NCI-H2081 treated with DMSO at 0.1 percent for 48 hours (cell line): Measurements from ENCODE around the gene AGO3.
"Not testable (repeated sequence)": the region's sequence is repeated elsewhere in the genome, so short reads cannot be mapped to it uniquely, and the experiment has no call there.

ENCODE experiments used
- DNase-seq: peaks from one replicate; lab custom pipeline; 2025; lab: John Stamatoyannopoulos, UW

The AGO3 gene

DNA sequence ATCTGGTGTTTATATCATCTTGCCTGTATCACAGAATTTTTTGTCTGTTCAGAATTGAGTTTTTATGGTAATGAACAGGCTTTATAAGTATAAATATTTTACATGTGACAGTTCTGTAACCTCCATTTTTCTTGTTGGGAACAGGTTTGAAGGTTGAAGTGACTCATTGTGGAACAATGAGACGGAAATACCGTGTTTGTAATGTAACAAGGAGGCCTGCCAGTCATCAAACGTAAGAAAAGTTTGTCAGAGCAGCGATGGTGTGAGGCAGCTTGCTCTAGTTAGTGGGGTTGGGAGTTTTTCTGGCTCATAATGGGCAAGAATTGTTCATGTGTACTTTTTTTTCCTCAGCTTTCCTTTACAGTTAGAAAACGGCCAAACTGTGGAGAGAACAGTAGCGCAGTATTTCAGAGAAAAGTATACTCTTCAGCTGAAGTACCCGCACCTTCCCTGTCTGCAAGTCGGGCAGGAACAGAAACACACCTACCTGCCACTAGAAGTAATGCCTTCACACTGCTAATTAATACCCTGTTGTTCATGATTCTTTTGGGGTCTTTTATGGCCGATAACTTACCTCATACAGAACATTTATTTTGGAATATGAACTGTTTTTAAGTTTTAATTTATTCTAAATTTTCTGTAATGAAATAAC, 77.8 kb downstream of the AGO3 start:
- DNase-seq = no peak

DNA sequence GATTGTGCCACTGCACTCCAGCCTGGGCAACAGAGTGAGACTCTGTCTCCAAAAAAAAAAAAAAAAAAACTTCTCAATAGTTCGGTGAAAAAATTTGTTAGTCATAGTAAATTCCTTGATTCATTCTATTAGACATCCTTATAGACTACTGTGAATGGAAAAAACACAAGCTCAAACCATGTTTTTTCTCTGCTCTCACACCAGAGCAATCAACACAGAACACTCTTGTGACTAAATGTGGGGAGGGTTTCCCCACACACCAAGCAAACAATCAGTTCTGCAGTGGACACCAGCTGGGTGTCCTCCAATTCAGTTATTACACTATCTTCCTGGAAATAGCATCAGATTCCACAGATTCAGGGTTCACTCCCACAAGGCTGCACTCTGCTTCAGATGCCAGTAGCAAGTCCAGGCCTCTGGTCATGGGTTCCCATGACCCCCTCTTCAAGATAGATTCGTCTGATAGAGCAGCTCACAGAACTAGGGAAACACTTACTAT, 83.9 kb downstream of the AGO3 start:
- DNase-seq = no peak

DNA sequence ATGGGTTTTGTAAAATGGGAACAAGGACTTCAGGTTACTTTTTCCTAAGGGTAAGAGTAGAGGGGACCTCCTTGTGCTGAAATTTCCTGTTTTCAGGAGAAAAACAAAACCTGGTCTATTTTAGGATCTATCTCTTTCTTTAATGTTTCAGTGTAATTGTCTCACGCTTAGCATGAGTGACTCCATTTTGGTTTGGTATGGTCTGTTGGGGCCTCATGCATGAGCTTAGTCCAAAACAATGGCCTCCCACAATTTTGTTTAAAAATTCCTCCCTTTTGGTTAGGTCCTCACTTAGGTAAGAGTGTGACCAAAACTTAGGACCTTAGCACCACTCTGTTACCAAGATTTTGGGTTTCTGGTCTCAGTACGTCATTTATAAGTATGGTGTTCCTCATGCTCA, 85.8 kb downstream of the AGO3 start:
- DNase-seq = no peak

DNA sequence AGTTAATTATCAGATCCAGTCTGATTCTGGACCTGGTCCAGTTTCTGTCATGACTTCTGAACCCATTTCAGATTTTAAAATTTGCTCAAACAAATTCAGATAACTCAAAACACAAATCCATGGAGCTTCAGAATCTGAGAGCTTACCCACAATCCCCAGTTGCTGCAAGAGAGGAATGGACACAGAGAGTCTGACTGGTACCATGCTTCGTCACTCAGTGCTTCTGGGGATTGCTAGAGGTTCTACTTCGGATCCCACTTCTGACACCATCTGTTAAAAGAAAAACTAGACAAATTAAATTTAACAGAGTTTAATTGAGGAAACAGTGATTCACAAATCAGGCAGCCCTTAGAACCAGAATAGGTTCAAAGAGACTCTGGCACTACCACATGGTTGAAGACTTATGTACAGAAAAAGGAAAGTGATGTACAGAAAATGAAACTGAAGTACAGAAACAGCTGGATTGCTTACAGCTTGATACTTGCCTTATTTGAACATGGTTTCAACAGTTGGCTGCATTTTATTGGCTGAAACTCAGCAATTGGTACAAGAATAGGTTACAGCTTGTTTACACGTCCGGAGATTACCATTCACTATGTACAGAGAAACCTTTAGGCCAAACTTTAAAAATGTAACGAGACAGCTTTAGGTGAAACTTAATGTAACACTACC, 92.3 kb downstream of the AGO3 start:
- DNase-seq = no peak

DNA sequence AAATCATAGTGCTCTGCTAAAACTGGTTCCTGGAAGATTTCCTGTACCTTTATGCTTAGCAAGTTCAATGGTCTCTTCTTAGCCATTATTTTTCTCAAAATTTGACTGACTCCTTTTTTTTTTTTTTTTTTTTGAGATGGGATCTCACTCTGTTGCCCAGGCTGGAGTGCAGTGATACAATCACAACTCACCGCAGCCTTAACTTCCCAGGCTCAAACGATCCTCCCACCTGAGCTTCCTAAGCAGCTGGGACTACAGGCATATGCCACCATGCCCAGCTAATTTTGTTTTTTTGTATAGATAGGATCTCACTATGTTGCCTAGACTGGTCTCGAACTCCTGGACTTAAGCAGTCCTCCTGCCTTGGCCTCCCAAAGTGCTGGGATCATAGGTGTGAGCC, 93.1 kb downstream of the AGO3 start:
- DNase-seq = not testable (repeated sequence)

DNA sequence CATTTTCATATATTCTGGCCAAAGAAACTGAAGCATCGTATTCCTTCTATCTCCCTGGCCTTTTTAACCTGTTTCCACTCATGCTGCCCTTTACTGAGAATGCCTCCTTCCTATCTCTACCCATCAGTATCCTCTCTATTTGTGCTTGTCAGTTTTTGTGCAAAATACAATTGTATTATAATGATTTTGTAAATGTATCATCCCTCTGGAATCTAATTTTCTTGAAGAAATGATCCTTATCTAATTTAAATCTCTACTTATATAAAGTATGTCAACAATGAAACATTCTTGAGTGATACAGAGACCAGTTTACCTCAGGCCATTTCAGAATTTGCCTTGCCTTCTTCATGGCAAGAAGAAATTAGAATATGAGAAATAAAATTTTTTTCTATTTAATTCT, 93.9 kb downstream of the AGO3 start:
- DNase-seq = no peak

DNA sequence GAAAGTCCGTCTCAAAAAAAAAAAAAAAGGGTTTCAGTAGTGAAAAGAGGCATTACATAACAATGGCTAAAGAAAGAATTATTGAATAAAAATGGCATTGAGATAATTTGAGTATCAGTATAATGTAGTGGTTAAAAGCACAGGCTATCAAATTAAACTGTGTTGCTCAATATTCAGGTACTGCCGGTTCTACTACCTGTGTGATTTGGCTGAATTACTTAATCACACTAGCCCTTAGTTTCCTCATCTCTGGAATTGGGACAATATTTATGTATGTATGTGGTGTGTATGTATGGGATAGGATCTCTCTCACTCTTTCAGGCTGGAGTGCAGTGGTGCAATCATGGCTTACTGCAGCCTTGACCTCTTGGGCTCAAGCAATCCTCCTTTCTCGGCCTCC, 96.9 kb downstream of the AGO3 start:
- DNase-seq = no peak

DNA sequence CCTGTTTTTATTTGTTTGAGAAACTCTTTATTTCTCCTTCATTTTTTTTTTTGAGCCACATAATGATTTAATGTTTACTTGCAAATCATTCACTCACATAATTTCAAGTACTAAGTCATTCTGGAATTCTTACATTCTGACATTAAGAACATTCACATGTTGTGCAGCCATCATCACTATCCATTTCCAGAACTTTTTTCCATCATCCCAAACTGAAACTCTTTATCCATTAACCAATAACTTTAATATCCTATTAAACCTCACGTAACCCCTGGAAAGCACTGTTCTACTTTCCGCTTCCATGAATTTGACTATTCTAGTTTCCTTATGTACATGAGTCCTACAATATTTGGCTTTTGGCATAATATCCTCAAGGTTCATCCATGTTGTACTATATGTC, 100.5 kb downstream of the AGO3 start:
- DNase-seq = no peak

DNA sequence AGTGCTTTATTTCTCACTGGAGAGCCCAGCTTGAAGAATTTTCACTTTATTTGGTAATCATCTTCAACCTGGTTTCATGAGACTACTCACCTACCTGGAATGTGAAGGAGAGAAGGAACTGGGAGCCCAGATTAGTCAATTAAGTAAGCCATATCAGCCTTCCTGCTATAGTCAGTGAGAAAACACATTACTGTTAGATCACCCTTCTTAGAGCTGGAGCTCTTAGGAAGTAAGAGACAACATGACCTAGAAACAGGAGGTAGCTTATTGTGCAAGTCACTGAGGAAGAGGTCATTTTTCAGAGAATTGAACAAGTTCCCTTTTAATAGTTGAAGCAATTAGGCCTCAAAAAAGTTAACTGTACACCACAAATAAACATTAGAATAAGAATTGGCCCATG, 103.8 kb downstream of the AGO3 start:
- DNase-seq = no peak

DNA sequence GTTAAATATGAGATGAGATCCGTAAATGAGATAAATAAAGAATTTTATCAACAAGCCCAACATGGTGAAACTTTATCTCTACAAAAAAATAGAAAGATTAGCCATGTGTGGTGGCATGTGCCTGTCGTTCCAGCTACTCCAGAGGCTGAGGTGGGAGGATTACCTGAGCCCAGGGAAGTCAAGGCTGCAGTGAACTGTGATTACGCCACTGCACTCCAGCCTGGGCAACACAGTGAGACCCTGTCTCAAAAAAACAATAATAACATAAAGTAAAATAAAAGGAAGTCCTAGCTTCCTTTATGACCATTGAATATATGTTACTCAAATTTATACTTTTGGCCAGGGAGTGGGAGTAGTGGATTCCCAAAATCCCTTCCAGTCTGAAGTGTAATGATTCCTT, 104.2 kb downstream of the AGO3 start:
- no peak for DNase-seq

DNA sequence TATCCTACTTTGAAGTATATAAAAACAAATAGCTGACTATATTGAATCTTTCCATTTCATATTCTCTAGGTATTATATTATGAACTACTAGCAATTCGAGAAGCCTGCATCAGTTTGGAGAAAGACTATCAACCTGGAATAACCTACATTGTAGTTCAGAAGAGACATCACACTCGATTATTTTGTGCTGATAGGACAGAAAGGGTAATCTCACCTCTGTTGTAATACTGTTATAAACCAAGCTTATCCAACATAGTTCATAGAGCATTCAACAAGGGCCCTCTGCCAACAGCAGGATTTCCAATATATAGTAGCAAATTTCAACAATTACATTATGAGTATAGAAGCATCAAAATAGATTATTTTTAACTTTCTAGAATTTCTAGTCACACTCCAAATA, 109.3 kb downstream of the AGO3 start:
- DNase-seq = no peak

DNA sequence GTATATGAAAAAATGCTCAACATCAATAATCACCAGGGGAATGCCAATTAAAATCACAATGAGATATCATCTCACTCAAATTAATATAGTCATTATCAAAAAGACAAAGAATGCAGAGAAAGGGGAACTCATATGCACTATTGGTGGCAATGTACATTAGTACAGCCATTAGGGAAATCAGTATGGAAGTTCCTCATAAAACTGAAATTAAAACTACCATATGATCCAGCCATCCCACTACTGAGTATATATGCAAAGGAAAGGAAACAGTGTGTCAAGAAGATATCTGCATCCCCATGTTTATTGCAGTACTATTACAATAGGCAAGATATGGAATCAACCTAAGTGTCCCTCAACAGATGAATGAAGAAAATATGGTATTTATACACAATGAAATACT, 120.9 kb downstream of the AGO3 start:
- no peak for DNase-seq

DNA sequence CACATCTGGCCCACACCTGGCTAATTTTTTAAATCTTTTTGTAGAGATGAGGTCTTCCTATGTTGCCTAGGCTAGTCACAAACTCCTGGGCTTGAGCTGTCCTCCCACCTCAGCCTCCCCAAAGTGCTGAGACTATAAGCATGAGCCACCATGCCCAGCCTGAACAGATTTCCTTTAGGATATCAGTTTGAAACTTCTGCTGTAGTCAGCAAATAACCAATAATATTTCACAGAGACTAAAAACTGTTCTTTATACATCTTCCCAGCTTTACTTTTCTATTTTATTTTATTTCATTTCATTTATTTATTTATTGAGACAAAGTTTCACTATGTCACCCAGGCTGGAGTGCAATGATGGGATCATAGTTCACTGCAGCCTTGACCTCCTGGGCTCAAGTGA, 123.1 kb downstream of the AGO3 start:
- DNase-seq = no peak

DNA sequence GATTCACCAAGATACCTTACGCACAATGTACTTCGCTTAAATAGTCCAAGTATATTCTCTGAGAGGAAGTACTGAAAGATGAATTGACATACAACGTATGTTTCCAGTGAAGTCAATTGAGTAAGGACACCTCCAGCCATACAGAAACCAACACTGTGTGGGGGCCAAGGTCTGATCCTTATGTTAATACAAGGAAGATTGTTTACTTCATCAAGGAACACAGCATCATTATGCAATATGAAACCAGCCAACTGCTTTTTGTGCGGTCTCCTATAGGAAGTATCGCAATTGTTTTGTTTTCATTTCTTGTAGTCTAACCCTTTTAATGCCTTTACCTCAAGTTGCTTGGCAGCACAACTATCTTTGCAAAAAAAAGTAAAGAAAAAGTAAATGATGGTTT, 124.8 kb downstream of the AGO3 start:
- no peak for DNase-seq

DNA sequence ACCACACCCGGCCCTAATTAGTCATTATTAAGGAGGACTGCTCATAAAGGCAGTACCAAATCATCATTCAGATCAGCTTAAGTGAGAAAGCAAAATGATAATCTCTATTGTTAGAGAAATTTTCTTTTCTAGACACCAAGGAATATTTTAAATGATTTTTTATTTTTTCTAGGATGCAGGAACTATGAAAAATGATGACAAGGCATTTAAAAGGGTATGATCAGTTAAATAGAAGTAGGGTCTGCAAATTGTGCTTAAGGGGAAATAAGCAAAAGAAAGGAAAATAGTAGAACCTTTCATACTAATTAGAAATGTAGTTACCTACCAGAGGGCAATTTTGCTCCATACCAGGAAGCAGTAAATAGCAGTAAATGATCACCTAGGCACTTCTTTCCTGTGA, 131.4 kb downstream of the AGO3 start:
- DNase-seq = no peak

DNA sequence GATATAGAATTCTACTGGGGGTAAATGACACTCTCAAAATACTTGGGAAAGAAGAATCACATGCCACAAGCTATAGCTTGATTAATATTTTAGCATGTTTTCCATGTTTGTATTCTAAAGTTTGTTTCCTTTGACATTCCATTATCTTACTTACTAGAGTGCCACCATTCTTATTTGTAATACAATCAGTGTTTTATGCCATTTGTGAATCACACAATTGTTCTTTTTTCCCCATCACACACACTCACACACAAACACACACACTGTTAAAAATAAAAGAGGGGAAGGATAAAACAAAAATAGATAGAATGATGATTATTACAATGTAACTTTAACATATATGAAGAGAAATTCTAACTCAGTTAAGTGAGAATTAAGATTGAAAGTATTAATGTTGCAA, 137.0 kb downstream of the AGO3 start:
- no peak for DNase-seq

DNA sequence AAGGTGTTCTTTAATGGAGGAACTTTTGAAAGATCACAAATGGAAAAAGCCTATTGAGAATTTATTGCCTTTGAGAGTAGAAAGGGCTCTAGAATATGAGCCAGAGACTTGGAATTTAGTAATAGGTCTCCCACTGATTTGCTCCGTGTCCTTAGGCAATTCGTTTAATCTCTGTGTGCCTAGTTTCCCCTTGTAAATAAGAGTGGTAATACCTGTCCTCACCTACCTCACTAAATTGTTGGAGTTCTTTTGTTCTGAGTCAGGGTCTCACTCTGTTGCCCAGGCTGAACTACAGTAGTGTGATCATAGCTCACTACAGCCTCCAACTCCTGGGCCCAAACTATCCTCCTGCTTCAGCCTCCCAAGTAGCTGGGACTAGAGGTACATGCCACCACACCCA, 138.0 kb downstream of the AGO3 start:
- no peak for DNase-seq

DNA sequence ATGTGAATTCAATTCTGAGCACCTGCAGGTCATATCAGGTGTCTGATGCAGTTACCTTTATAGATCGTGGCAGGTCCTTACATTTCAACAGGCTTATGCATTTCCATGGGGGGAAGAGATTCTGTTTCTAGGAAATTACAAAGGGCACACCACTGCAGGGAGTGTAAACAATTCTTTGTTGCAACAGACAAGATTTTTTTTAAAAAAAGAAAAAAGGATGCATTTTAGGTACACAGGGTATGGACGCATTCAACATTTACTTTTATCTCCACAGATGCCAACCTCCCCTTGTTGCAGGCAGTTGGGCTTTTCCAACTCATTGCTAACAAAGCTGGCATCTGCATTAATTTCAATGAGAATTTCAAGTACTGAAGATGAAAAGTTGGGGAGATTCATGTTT, 139.4 kb downstream of the AGO3 start:
- DNase-seq = no peak

DNA sequence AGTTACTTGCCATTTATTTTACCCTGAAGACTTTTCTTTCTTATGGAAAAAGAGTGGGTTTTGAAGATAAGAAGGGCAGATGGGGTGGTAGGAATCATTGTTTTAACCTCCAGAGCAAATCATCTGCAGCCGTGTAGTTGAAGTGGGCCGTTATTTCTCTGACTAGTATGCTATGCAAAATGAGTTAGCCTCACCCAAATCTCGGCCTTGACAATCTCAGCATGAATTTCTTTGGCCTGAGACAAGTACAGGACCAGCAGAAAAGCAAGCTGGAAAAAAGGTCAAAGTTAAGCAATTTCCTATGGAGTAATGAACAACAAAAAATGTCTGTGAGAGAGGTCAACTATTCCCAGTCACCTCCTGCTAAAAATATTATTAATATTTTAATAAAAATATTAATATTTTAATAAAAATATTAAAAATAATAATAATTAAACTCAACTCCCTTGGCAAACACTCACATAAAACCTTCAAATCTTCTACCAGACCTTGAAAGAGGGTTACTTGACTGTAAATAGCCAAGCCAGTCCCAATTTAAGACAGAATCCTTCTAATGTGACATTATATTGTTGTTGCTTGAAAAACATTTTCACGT, 146.2 kb downstream of the AGO3 start:
- no peak for DNase-seq

DNA sequence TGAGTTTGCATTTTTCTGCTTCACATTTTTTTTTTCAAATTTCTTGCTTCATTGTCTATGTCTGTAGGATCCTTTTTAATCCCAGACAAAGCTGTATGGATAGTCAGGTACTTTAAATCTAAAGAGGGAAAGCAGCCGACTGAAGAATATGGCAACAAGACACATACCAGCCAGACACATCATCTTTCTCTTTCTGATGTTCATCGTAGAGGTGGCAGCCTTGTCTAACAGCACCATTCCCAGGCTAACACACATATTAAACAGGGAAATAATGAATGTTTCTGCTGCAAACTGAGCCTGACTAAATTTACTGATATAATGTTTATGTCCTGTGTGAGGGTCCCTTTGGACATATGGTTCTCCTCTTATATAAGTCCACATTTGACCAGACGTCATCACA, 149.3 kb downstream of the AGO3 start:
- DNase-seq = no peak

DNA sequence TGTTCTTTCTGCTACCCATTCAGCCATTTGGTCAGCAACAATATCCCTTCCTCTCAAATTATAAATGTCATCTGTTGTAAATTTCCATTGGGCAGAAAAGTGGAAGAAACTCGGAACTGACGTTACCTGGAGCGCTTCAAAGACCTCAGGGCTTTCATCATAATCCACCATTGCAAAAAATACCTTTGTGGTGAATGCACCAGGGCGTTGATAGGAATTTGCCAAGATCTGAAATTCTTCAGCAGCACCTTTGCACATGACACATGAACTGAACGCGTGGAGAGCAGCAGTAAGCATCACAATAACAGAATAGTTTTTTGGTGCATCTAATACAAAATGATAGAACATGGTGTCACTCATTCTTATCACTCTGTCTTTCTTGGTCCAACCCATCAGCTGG, 149.9 kb downstream of the AGO3 start:
- DNase-seq = no peak

DNA sequence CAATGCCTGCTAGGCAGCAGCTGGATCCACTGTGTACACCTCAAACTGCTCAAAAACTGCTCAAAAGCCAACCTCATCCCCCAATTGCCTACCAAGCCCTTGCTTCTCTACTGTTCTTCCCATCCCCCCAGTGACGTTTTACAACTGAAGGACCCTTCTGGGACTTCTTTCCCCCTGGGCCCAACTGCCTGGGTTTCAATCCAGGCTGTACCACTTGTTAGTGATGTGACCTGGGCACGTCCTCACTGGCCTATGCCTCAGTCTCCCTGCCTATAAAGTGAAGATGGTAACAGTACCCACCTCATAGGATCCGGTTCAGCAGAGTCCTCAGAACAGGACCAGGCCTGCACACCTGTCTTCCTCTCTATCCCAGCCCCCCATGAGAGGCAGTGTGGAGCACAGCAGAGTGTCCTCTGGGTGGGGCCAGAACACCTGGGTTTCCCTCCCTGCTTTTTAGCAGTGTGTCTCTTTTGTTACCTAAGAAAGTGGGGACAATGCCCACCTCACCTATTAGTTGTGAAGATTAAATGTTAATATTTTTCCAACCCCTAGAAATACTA, 151.1 kb downstream of the AGO3 start:
- DNase-seq = no peak

DNA sequence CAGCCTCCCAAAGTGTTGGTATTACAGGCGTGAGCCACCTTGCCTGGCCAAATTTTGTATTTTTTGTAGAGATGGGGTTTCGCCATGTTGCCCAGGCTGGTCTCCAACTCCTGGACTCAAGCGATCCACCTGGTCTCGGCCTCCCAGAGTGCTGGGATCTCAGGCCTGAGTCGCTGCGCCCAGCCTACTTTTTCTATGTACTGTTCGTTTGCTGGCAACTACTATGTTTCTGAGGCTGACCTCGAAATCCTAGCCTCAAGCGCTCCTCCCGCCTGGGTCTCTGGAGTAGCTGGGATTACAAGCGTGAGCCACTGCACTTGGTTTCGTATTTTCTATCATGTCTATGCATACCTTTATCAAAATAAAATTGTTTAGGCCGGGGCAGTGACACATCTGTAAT, 152.3 kb downstream of the AGO3 start:
- no peak for DNase-seq
